GM04504 (cell line): ENCODE results near the gene KAZN.
"Not testable (repeated sequence)": the region's sequence is repeated elsewhere in the genome, so short reads cannot be mapped to it uniquely, and the experiment has no call there.

Experiments used
- DNase-seq: peaks from one replicate; pipeline ENCODE4 v3.0.0-alpha.2; 2012; ENCODE audit warnings: low read depth

The KAZN gene

DNA sequence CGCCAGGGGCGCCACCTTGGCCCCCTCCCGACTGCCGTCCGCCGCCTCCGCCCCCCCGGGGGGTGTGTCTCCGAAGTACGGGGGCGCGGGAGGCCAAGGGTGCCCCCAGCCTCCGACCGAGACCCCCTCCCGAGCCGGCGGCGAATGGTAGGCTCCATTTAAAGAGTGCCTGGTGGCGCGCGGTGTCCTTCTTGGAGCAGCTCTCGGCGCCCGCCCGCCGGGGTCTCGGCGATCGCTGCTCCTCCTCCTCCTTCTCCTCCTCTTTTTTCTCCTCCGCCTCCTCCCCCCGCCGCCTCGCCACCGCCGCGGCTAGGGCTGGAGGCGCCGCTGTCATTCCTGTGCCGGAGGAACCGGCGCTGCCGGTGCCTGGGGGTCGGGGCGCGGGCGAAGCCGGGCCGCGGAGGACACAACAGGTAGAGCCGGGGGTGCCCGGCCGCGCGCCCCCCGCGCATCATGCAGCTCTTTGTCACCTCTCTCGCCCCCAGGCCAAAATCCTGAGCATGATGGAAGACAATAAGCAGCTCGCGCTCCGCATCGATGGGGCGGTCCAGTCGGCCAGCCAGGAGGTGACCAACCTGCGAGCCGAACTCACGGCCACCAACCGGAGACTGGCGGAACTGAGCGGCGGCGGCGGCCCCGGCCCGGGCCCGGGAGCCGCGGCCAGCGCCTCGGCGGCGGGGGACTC is at the start of gene KAZN:
Gene KAZN (plus strand): TSS at position 188 of the 685 bp plus-strand sequence.
- no peak for DNase-seq

DNA sequence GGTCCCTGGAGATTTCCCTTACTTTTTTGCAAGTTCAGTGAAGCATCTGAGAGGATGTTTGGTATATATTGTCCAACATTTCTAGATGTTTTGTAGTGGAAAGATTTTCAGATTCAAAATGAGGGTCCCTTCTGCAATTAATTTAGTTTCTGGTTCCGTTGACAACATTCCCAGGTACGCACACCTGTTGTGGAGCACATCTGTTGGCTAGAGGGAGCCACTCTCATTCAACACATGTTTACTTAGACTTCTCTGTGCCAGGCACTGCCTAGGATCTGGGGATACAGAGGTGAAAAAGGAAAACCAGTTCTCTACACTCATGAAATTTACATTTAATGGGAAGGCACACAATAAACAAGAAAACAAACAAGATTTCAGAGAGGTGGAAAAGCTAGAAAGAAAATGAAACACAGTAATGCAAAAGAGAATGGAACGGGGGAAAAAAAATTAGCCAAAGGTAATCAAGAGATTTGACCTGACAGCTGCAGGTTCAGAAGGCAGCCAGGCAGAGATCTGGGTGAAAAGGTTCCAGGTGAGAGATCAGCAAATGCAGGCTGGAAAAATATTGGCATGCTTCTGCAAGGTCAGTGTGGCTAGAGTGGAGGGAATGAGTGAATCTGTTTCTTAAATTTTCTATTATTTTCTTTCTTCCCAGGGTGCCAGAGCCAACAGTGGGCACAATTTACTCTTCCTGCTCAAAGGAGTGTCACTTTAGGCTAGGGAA is 48.4 kb upstream of the KAZN start:
- DNase-seq: no peak

DNA sequence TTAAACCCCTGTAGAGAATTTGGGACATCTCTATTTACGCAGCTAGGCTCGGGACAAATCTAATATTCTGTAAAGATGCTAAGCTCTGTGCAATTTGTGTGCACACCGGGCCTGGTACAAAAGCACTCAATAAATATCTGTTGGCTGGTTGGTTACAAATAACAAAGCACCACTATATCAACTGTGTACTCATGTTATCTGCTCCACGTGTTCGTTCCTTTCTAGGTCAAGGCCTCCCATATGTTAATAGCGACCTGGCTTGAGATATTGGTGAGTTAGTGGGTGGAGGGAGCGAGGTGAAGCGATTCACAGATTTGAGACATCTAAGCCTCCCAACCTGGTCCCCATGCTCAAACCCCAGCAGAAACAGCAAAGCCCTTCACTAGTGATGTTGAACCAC is 47.1 kb upstream of the KAZN start:
- DNase-seq: no peak

DNA sequence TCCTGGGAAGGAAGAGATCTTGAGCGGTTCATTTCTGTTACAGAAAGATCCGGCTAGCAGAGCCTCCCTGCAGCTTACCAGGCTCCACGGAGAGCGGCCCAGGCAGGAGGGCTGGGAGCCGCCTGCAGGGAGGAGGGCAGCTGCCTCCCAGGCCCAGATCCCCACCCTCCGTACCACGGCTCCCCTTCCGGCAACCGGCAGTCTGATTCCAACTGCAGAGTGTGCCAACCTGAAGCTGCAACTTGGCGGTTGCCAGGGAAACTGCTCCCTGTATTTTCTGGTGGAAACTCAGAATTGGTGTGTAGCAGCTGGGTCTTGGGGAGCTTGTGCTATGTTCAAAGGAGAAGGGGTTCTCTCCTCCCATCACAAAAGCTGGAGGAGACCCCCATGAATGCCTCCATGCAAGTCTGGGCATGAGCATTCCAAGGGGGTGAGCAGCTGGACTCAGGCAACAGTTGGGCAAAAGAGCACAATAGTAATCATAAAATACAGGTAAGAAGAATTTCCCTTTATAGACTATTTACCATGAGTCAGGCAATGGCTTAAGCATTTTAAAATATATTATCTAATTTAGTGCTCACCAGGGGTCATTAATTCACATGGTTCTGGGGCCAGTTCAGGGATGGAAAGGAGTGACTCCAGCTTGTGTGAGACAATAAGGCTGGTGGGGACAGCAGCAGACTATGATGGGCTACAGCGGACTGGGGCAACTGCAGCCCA is 46.1 kb upstream of the KAZN start:
- no peak for DNase-seq

DNA sequence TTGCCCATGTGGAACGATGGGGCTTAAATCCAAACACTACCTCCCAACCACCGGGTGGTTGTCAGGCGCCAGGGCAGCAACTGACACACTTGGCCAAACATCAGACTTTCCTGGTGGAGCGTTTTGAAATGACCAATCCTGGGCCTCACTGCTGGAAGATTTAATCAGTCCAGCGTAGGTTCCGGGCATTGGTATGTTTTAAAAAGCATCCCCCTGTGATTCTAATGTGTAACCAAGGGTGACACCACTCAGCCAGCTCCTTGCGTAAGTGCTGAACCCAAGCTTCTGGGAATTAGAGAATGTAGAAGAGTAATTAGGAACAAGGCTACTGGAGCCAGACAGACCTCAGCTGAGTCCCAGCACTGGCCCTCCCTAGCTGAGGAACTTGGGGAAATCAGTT is 44.8 kb upstream of the KAZN start:
- no peak for DNase-seq

DNA sequence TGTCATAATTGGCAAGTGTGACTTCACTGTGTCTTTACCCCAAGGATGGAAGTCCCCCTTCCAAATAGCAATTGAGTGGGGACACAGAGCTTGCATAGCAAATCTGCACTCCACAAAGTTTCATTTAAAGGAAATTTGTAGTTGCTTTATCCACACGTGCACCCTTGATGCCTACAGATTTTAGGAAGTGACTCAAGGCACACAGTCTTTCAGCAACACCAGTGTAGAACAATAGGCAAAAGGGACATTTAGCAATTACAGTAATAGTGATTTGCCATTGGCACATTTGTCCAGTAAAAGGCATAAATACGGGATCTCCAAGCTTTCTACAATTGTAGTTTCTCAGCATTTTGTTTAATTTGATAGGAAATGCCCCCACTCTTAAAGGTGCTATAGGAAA is 43.4 kb upstream of the KAZN start:
- DNase-seq: no peak

DNA sequence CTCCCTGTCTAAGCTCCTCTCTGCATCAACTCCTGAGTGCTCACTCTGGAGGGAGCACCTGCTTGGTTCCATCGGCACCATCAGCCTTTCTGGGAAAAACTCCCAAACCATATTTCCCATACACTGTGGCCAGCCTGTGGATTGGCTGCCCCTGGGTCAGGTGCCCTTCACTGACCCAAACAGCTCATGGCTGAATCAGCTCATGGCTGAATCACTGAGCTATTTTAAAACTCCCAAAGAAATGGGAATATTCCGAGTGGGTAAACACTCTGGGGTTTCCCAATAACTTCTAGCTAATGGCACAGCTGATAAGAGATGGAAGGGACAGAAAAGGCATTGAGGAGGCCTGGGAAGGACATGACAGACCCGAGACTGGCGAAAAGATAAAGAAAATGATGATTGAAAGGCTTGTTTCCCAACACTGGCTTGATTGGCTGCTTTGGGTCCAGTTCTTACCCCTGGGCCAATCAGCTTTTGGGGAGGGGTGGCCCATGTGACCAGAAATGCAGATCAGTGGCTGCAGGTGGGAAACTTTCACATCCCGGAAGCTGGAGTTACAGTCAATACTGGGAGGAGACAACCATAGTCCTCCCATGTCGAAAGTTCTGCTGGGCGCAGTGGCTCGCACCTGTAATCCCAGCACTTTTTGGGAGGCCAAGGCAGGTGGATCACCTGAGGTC is 37.3 kb upstream of the KAZN start:
- DNase-seq: no peak

DNA sequence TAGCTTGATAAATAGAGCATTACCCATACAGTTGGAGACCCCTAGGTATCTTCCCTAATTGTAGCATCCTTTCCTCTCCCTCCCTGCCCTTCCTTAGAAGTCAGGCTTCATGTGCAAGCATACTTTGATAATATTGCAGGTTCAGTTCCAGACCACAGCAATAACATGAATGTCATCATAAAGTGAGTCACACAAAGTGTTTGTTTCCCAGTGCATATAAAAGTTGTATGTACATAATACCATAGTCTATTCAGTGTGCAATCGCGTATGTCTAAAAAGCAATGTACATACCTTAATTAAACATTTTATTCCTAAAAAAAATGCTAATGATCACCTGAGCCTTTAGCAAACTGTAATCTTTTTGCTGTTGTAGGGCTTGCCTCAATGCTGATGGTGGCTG is 33.4 kb upstream of the KAZN start:
- DNase-seq: no peak

DNA sequence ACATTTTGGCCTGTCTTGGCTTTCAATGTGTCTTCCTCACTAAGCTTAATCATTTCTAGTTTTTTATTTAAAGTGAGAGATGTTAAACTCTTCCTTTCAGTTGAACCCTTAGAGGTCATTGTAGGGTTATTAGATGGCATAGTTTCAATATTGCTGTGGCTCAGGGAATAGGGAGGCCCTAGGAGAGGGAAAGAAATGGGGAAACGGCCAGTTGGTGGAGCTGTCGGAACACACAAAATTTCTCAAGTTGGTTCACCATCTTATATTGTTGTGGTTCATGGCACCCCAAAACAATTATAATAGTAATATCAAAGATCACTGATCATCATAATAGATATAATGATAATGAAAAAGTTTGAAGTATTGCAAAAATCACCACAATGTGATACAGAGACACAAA is 31.4 kb upstream of the KAZN start:
- DNase-seq: no peak

DNA sequence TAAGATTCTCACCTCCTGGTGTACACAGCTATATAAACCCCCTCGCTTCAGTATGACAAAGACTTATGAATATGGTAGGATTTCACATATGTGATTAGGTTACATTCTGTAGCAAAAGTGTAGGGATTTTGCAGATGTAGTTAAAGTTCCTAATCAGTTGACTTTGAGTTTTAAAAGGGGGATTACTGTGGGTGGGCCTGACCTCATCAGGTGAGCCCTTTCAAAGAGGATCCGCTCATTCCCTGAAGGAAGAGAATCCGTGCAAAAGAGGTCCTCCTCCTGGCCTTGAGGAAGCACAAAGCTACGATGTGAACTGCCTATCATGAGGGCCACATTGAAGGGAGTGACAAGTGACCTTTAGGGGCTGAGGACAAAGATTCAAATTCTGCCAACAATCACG is 30.6 kb upstream of the KAZN start:
- DNase-seq: no peak

DNA sequence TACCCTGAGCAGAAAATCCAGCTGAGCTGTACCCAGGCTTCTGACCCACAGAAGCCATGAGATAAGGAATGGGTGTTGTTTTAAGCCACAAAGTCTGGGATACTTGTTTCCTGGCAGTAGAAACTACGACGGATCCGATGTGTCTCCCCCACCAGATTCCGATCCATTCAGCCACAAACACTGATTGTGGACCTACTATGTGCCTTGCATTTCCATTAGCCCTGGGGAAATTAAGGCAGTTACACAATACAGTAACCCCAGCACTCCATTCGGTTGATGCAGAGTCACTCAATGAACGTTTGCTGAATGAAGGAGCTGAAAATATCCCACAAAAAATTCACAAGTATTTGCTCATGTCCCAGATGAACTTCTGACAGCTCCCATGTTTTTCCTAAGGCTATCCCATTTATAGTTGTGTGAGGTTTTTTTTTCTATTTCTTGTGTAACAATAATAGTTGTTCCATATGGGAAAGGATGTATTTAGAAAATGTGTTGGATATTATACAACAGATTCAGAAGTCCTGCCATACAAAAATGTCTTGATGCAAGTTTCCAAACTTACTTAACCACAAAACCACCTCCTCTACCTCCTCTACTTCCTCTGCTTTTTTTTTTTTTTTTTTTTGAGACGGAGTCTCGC is 29.6 kb upstream of the KAZN start:
- no peak for DNase-seq

DNA sequence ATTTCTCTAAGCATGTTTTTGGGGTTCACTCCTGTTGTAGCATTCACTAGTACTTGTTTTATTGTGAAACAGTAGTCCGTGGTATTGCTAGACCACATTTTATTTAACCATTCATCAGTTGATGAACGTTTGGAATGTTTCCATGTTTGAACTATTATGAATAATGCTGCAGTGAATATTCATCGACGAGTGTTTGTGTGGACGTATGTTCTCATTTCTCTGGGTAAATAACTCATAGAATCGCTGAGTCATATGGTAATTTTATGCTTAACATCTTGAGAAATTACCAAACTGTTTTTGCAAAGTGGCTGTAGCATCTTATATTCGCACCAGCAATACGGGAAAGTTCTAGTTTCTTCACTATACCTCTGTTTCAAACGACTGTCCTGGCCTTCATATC is 28.0 kb upstream of the KAZN start:
- peak; percentile 23 for DNase-seq

DNA sequence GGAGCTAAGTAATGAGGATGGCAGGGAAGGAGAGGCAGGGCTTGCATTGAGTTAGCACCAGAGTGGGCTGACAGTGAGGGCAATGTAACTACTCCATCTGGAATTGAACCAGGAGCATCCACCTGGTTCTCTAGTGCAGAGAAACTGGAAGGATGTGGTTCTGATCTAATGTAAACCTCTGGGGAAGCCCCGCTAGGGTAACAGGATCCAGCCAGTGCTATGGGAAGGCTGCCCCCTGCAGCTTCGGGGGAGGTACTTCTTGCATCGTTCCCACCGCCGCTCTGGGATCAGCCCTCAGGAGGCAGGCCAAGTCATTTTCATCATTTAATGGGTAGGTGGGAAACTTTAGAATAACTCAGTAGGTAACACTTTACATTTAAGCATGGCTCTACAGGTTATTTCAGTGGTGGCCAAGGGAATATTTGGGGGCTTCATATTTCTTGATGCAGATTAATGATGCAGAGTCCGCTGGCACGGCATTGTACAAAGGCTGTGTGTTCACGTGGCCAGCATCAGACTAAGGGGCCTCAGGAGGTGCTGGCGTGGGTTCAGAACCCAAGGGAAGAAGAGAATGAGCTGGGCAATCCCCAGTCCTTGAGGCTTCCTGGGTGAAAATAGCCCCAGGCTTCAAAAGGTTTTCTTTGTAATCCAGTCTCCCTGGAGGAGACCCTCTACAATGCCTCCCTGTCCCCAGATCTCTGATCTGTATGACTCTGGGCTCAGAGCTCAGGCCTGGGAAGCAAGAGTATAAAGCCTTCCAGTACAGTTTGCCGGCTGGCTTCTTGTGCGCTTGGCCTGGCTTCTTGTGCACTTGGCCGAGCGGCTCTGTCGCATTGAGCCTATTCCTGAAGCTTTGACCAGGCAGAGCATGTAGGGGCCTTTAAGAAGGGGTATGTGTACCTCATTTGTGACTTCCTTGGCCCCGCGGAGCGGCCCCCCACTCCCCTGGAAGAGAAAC is 26.4 kb upstream of the KAZN start:
- no peak for DNase-seq

DNA sequence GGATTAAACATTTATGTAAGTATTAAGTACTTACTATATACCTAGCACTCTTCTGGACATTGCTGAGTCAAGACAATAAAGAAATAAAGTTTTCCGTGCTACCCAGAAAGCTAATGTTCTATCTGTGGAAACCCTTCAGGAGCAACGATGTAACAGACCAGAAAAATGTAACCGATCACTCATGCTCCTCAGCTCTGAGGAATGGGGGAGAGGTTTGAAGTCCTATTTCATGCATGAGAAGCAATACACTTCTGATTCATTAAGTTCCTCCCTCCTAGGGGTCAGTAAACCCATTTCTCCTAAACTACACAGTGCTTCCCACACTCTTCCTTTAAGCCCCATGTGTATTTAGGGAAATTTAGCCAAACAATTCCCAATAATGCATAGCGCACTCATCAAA is 25.6 kb upstream of the KAZN start:
- DNase-seq: no peak

DNA sequence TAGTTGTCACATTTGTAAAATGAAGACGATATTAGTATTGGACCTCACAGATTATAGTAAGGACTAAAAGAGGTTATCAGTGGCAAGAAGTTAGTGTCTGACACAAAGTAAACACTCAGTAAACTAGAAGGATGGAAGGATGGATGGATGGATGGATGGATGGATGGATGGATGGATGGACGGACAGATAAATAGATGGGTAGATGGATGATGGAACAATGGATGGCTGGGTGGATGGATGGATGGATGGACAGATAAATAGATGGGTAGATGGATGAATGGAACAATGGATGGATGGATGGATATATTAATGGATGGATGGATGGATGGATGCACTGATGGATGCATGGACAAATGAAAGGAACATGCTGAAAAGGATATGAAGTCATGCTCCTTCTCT is 22.3 kb upstream of the KAZN start:
- DNase-seq: no peak

DNA sequence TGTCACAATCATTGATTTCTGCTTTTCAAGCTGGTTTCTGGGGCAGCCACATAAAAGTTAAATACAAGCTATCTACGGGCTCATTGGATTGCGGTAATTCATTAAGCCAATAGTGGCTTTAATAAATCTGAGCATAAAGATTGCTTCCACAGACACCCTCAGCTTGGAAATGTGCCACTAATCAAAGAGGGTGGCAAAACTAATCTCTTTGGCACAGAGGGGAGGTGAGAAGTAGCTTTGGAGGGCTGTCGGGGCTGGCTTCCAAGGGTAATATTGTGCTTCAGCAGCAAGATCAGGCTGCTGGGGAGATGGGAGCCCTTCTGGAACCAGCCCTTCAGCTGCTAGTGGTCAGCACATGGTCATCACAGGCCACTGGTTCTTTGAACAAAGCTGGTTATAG is 21.2 kb upstream of the KAZN start:
- no peak for DNase-seq

DNA sequence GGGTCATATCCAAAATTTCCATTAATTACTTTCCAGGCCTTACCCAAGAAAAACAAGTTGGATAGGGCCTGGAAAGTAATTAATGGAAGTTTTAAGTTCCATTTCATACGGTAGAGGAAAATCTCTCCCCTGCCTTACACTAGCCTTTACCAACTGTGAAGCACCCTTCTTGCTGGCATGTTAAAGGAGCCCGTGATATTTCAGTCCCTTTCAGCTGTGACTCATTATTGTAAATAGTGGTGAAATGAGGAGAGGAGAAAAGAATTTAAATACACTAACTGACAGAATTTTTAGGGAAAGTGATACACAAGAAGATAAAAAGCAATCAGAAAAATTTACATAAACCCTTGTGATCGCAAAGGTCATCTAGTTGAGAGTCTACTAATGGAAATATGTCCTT is 20.3 kb upstream of the KAZN start:
- no peak for DNase-seq

DNA sequence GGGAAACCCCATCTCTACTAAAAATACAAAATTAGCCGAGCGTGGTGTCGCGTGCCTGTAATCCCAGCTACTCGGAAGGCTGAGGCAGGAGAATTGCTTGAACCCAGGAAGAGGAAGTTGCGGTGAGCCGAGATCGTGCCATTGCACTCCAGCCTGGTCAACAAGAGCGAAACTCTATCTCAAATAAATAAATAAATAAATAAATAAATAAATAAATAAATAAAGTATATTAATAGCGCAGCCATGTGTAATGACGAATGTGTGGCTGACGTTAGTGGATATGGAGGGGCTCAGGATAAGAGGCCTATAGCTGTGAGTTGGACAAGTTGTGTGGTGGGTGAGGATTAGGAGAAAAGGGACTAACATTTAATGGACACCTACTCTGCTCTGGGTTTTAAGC is 18.2 kb upstream of the KAZN start:
- not testable (repeated sequence) for DNase-seq

DNA sequence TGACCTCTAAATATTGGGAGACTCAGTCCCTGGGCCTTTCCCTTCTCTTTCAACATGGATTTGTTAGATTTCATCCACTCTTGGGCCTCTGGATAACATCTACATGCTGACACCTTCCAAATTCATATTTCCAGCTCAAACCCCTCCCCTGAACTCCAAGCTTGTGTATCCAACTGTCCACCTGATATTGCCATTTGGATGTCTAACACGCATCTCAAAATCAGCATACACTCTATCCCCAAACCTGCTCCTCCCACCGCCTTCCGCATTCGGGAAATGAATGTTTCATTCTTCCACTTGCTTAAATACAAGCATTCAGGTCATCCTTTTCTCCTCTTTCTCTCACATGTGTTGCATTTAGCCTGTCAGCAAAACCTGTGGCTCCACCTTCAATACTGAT is 17.5 kb upstream of the KAZN start:
- no peak for DNase-seq

DNA sequence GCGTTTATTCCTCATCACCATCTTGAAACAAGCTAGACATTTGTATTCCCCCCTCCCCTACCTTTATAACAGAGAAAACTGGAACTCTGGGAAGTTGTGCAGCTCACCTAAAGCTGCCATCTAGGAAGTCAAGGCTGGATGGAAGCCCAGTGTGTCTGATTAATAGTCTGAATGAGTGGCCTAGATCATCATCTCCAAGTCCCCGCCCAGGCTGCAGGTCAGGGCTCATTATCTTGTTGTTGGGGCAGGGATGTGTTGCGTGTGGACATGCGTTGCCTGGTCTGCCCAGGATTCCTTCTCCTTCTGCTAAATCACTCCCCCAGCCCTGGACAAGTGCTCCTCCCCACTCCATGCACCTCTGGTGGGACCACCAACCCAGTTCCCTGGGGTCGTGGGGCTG is 14.7 kb upstream of the KAZN start:
- no peak for DNase-seq

DNA sequence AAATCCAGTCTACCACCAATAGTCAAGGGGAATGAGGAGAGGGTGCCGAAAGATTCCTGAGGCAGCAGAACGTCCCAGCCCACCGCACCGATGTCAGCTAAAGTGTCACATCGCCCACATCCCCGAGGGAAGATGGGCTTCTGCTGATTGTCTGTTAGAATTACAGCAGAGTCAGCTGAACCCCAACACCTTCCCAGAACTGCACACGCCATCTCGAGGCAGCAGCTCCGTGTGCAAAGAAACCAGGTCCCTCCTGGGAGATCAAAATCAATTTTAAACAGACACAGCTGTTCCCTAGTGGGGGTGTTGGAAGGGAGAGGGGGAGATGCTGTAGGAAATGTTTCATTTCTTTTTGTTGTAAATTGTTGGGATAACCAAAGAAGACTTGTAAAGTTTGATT is 12.8 kb upstream of the KAZN start:
- no peak for DNase-seq
